Measurements from ENCODE around the gene ADAM22.
"Not testable (repeated sequence)": the region's sequence is repeated elsewhere in the genome, so short reads cannot be mapped to it uniquely, and the experiment has no call there.

ADAM22 gene, protein sequence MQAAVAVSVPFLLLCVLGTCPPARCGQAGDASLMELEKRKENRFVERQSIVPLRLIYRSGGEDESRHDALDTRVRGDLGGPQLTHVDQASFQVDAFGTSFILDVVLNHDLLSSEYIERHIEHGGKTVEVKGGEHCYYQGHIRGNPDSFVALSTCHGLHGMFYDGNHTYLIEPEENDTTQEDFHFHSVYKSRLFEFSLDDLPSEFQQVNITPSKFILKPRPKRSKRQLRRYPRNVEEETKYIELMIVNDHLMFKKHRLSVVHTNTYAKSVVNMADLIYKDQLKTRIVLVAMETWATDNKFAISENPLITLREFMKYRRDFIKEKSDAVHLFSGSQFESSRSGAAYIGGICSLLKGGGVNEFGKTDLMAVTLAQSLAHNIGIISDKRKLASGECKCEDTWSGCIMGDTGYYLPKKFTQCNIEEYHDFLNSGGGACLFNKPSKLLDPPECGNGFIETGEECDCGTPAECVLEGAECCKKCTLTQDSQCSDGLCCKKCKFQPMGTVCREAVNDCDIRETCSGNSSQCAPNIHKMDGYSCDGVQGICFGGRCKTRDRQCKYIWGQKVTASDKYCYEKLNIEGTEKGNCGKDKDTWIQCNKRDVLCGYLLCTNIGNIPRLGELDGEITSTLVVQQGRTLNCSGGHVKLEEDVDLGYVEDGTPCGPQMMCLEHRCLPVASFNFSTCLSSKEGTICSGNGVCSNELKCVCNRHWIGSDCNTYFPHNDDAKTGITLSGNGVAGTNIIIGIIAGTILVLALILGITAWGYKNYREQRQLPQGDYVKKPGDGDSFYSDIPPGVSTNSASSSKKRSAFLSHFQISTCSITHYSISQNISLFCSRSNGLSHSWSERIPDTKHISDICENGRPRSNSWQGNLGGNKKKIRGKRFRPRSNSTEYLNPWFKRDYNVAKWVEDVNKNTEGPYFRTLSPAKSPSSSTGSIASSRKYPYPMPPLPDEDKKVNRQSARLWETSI

DNA sequence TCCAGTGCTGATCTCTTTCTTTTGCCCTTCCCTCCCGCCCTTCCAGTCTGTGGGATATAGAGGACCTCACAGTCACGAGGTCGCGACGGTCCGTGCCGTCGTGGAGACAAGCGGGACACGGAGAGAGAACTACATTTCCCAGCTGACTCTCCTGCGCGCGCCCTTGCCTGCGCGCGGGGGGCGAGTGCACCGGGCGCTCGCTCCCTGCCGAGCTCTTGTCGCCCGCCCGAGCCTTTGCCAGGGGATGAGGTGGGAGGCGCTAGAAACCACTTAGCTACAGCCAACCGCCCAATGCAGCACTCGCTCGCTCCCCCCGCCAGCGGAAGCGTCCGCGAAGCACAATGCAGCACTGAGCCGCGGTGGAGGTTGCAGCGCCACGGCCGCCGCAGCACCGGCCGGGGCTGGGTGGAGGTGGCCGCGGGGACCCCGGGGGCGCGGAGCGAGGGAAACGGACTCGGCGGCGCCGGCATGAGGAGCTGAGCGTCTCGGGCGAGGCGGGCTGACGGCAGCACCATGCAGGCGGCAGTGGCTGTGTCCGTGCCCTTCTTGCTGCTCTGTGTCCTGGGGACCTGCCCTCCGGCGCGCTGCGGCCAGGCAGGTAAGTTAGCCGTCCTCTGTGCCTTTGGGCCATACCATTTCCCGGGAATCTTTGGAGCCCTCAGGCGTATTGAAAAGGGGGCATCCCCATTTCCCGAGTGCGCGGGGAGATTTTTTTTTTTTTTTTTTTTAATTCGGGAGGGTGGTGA, at the start of gene ADAM22:
Gene ADAM22 (plus strand): TSS at position 299 of the 746 bp plus-strand sequence. CDS start 215 bp downstream, at position 514.
- peak; percentile 96 for DNase-seq

DNA sequence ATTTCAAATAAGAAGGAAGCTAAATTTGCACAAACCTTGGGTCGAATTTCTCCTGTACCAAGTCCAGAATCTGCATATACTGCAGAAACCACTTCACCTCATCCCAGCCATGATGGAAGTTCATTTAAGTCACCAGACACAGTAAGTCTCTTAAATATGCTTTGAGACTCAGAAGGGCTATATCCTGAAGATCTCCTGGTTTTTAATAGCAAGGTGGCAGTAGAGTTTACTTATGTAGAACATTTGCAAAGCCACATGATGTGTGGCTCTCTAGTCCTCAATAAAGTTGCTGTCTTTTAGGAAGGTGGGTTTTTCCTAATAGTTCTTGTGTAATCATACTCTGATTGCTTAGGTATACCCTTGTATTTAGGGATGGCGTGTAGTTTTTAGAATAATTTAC, 49.0 kb upstream of the ADAM22 start:
- DNase-seq, result no peak

DNA sequence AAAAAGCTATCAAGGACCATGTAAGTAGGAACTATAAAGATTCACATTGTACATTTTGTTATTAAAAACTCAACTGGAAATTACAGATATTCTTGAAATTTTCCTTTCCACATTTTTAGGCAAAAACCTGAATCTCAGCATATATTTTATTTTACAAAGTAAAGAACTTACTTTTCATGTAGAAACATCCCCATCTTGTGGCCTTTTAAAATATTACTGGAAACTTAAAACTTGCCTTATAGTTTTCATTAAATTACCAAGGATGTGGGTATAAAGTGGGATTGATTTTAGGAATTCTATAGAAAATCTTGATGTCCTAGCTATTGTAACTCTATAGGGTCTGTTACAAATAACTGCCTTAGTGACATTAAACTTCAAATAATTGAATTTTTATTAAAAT, 47.2 kb upstream of the ADAM22 start:
- peak; percentile 18 for DNase-seq

DNA sequence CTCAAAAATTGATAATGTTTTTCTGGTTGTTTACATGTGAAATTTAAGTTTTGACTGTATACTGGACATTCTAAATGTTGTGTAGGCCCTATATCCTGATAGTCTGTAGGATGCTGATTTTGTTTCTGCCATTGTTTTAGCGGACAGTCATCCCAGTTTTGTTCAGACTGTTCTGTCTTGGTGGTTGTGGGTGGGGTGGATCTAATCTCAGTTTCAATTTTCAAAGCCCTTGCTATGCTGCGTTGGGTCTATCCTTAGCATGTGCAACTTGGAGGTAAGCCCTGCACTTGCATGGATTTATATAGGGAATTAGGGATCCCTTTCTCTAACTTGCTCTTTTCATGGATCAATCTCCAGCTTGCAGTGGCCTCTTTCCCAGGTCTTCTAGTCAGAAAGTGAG, 38.7 kb upstream of the ADAM22 start:
- DNase-seq, result no peak

- DNase-seq, result no peak
Measured at GRCh38 chr7:87899255-87899654, 34.8 kb upstream of the ADAM22 start.

GRCh38 chr7:87907136-87907906, 26.7 kb upstream of the ADAM22 start:
- DNase-seq, result not testable (repeated sequence)

DNA sequence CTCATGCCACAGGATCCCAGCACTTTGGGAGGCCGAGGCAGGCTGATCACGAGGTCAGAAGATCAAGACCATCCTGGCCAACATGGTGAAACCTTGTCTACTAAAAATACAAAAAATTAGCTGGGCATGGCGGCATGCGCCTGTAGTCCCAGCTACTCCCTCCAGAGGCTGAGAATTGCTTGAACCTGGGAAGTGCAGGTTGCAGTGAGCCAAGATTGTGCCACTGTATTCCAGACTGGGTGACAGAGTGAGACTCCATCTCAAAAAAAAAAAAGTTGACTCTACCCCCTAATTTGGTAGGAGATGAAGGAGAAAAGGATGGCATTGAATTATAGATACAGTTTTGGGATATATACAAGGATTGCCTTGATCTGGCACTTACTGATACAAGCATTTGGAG, 25.2 kb upstream of the ADAM22 start:
- DNase-seq, result not testable (repeated sequence)

DNA sequence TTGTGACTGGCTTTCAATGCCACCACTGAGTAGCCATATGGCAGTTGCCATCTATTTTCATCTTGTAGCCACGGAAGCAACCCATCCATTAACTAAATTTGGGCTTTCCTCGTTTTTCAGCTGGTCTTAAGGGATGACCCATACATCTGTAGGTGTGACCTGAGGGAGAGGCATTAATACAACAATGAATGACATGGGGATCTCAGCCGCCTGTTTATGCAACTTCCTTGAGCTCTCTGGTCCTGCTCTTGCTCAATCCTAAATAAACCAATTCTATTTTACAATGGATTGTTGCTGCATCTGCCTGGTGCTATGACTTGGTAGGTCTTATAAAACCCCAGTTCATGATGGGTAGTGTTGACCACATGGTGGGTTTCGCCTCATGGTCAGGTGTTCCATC, 21.9 kb upstream of the ADAM22 start:
- DNase-seq, result no peak

GRCh38 chr7:87918740-87919139, 15.3 kb upstream of the ADAM22 start:
- peak; percentile 42 for DNase-seq

- no peak for DNase-seq
Measured at GRCh38 chr7:87919875-87920274, 14.2 kb upstream of the ADAM22 start.

- no peak for DNase-seq
Measured at GRCh38 chr7:87920578-87920977, 13.5 kb upstream of the ADAM22 start.

GRCh38 chr7:87922759-87923395, 11.2 kb upstream of the ADAM22 start:
- not testable (repeated sequence) for DNase-seq

- no peak for DNase-seq
Measured at GRCh38 chr7:87926581-87927461, 7.2 kb upstream of the ADAM22 start.

GRCh38 chr7:87933605-87933952, 472 bp upstream of the ADAM22 start:
- no peak for DNase-seq

GRCh38 chr7:87934699-87935383, 790 bp downstream of the ADAM22 start:
- DNase-seq, result peak; percentile 76

- DNase-seq, result no peak
Measured at GRCh38 chr7:87935384-87935706, 1.3 kb downstream of the ADAM22 start.

DNA sequence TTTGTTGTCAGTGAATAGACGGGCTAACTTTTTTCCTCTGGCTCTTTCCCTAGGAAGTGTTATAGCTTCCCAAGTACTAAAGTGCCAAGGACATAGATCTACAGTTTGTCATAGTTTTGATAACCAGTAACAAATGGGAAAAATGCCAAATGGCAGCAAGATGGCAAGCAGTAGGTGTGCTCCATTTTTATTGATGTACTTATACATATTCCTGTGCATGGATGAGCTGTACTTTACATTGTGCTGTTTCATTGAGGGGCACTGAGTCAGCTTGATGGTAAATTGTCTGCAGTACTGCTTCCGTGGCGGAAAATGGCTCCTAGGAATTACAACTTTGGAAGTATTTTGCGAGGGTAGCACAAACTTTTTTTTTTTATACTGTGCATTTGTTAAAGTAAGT, 7.1 kb downstream of the ADAM22 start:
- no peak for DNase-seq

GRCh38 chr7:87944547-87944946, 10.5 kb downstream of the ADAM22 start:
- no peak for DNase-seq

GRCh38 chr7:87945926-87946325, 11.9 kb downstream of the ADAM22 start:
- DNase-seq, result not testable (repeated sequence)

- no peak for DNase-seq
Measured at GRCh38 chr7:87948371-87948770, 14.3 kb downstream of the ADAM22 start.

All from NCI-H526 treated with DMSO at 0.1 percent for 48 hours (cell line).